H9 (cell line): ENCODE measurements around the gene DPY19L3. TPM values are rescaled to one million over a fixed set of nuclear protein-coding genes. Genes with fewer than 3 reads are reported as not detected.

Experiments
- DNase-seq: peaks from one replicate; pipeline ENCODE4 v3.0.0-alpha.2; 2017
- H2AFZ ChIP-seq: one replicate; pipeline ENCODE4 v1.6.1; 2013; ENCODE audit warnings: mild to moderate bottlenecking, low read length, control low read depth, moderate library complexity
- H2AK5ac ChIP-seq: 2 replicates; pipeline ENCODE4 v1.6.1; 2013; ENCODE audit warnings: low read length, control low read depth, mixed read lengths; ENCODE audit not compliant: insufficient read length
- H2BK120ac ChIP-seq: one replicate; pipeline ENCODE4 v1.6.1; 2013; ENCODE audit warnings: low read depth, mild to moderate bottlenecking, low read length, control low read depth, inconsistent platforms; ENCODE audit not compliant: poor library complexity, severe bottlenecking
- H2BK12ac ChIP-seq: 2 replicates; pipeline ENCODE4 v1.6.1; 2013; ENCODE audit warnings: low read length, control low read depth, mixed read lengths, low read depth; ENCODE audit not compliant: insufficient read length
- H2BK15ac ChIP-seq: 2 replicates; pipeline ENCODE4 v1.6.1; 2013; ENCODE audit warnings: low read depth, low read length, control low read depth
- H2BK20ac ChIP-seq: one replicate; pipeline ENCODE4 v1.6.1; 2013; ENCODE audit warnings: low read depth, mild to moderate bottlenecking, low read length, control low read depth, inconsistent platforms; ENCODE audit not compliant: poor library complexity, severe bottlenecking
- H2BK5ac ChIP-seq: 2 replicates; pipeline ENCODE4 v1.6.1; 2013; ENCODE audit warnings: low read length, control low read depth, mixed read lengths; ENCODE audit not compliant: insufficient read length
- H3K14ac ChIP-seq: 2 replicates; pipeline ENCODE4 v1.6.1; 2013; ENCODE audit warnings: low read length, control low read depth; ENCODE audit not compliant: insufficient read depth
- H3K18ac ChIP-seq: 2 replicates; pipeline ENCODE4 v1.6.1; 2013; ENCODE audit warnings: low read depth, mild to moderate bottlenecking, mixed read lengths, low read length, control low read depth; ENCODE audit not compliant: insufficient read length
- H3K23ac ChIP-seq: 2 replicates; pipeline ENCODE4 v1.6.1; 2013; ENCODE audit warnings: low read length, control low read depth, mixed read lengths, low read depth; ENCODE audit not compliant: insufficient read length
- H3K23me2 ChIP-seq: 2 replicates; pipeline ENCODE4 v1.6.1; 2013; ENCODE audit warnings: low read depth, mild to moderate bottlenecking, mixed read lengths, low read length, control low read depth; ENCODE audit not compliant: insufficient read length, poor library complexity, severe bottlenecking
- H3K27ac ChIP-seq: 2 replicates; pipeline ENCODE4 v1.5.1; 2013; ENCODE audit warnings: low read length, control low read depth, mixed read lengths, low read depth; ENCODE audit not compliant: insufficient read length
- H3K27me3 ChIP-seq: 2 replicates; pipeline ENCODE4 v1.6.1; 2013; ENCODE audit warnings: low read length, control low read depth, inconsistent platforms; ENCODE audit not compliant: insufficient read depth
- H3K4ac ChIP-seq: 2 replicates; pipeline ENCODE4 v1.6.1; 2013; ENCODE audit warnings: low read depth, mild to moderate bottlenecking, control low read depth, inconsistent platforms, low read length, moderate library complexity
- H3K4me1 ChIP-seq: 2 replicates; pipeline ENCODE4 v1.6.1; 2013; ENCODE audit warnings: low read length, control low read depth, inconsistent platforms; ENCODE audit not compliant: insufficient read depth
- H3K4me2 ChIP-seq: 2 replicates; pipeline ENCODE4 v1.6.1; 2013; ENCODE audit warnings: low read length, control low read depth, mixed read lengths; ENCODE audit not compliant: insufficient read length, insufficient read depth
- H3K56ac ChIP-seq: 2 replicates; pipeline ENCODE4 v1.6.1; 2013; ENCODE audit warnings: low read depth, mild to moderate bottlenecking, mixed read lengths, low read length, control low read depth; ENCODE audit not compliant: insufficient read length
- H3K79me1 ChIP-seq: 2 replicates; pipeline ENCODE4 v1.6.1; 2013; ENCODE audit warnings: low read depth, mild to moderate bottlenecking, moderate library complexity, low read length, control low read depth, inconsistent platforms; ENCODE audit not compliant: insufficient read depth, poor library complexity, severe bottlenecking
- H3K79me2 ChIP-seq: 2 replicates; pipeline ENCODE4 v1.6.1; 2013; ENCODE audit warnings: low read length, control low read depth, inconsistent platforms; ENCODE audit not compliant: insufficient read depth
- H3K9ac ChIP-seq: 2 replicates; pipeline ENCODE4 v1.6.1; 2013; ENCODE audit warnings: low read length, control low read depth, mixed read lengths; ENCODE audit not compliant: insufficient read length; ENCODE audit errors: extremely low read depth
- H3K9me3 ChIP-seq: one replicate; pipeline ENCODE4 v1.6.1; 2013; ENCODE audit warnings: low read depth, low read length, inconsistent platforms; ENCODE audit not compliant: control insufficient read depth
- H3T11ph ChIP-seq: one replicate; pipeline ENCODE4 v1.6.1; 2013; ENCODE audit warnings: mild to moderate bottlenecking, low read length, control low read depth, inconsistent platforms
- H4K20me1 ChIP-seq: one replicate; pipeline ENCODE4 v1.6.1; 2013; ENCODE audit not compliant: control insufficient read depth, insufficient read length, insufficient read depth
- H4K5ac ChIP-seq: 2 replicates; pipeline ENCODE4 v1.6.1; 2013; ENCODE audit warnings: low read depth, mild to moderate bottlenecking, mixed read lengths, low read length, control low read depth; ENCODE audit not compliant: insufficient read length
- H4K8ac ChIP-seq: replicated peaks from 2 replicates; pipeline ENCODE4 v1.6.1; 2013; ENCODE audit warnings: low read length, control low read depth, mixed read lengths, low read depth; ENCODE audit not compliant: insufficient read length
- H4K91ac ChIP-seq: 2 replicates; pipeline ENCODE4 v1.6.1; 2013; ENCODE audit warnings: low read depth, mild to moderate bottlenecking, moderate library complexity, mixed read lengths, low read length, control low read depth; ENCODE audit not compliant: insufficient read length
- H3K27ac Mint-ChIP-seq, 3 experiments: 2 replicates in 2 of 3; 3 replicates in 1 of 3; pipeline ENCODE4 v1.8.0; 2020 to 2021; ENCODE audit warnings: mixed read lengths in 3 of 3, mild to moderate bottlenecking in 1 of 3, moderate library complexity in 1 of 3
- H3K27me3 Mint-ChIP-seq: 2 replicates; pipeline ENCODE4 v1.8.0; 2021; ENCODE audit warnings: low read depth, mild to moderate bottlenecking, moderate library complexity, mixed read lengths
- H3K36me3 Mint-ChIP-seq, 3 experiments: 2 replicates in 2 of 3; 3 replicates in 1 of 3; pipeline ENCODE4 v1.8.0; 2020 to 2021; ENCODE audit warnings: low read depth in 3 of 3, mixed read lengths in 3 of 3; ENCODE audit not compliant: insufficient read depth in 1 of 3
- H3K4me1 Mint-ChIP-seq, 2 experiments: 2 replicates each; pipeline ENCODE4 v1.8.0; 2020; ENCODE audit warnings: mixed read lengths in 2 of 2
- H3K4me3 Mint-ChIP-seq, 2 experiments: 2 replicates in 1 of 2; 3 replicates in 1 of 2; pipeline ENCODE4 v1.8.0; 2020 to 2021; ENCODE audit warnings: mild to moderate bottlenecking in 2 of 2, mixed read lengths in 2 of 2, moderate library complexity in 1 of 2
- H3K9me3 Mint-ChIP-seq, 2 experiments: 2 replicates in 1 of 2; 3 replicates in 1 of 2; pipeline ENCODE4 v1.8.0; 2020; ENCODE audit warnings: mild to moderate bottlenecking in 2 of 2, mixed read lengths in 2 of 2, moderate library complexity in 1 of 2
- WGBS: extraction: QIAGEN DNeasy Blood & Tissue Kit; methylation state at CpG from one replicate; pipeline ENCODE4 v1.1.7; 2013; ENCODE audit warnings: missing lambda C conversion rate, low lambda C conversion rate, mixed read lengths; ENCODE audit not compliant: insufficient read length; ENCODE audit errors: extremely low coverage; 5-methylcytosine and 5-hydroxymethylcytosine counted together
- total RNA-seq: library from RNA; stranded (reverse); gene quantifications from 2 replicates; pipeline ENCODE4 v1.2.1, GENCODE V29; 2021
- TF ChIP-seq, protein P1 (sequence below): fragments of 200-600 bp; sonication (generic); conservative IDR thresholded peaks from 3 replicates; pipeline ENCODE4 v1.8.0; 2021; ENCODE audit warnings: antibody characterized with exemption, mild to moderate bottlenecking

The DPY19L3 gene
- total RNA-seq, 1 experiment from 2014 or later, result 54.5 TPM

DNA sequence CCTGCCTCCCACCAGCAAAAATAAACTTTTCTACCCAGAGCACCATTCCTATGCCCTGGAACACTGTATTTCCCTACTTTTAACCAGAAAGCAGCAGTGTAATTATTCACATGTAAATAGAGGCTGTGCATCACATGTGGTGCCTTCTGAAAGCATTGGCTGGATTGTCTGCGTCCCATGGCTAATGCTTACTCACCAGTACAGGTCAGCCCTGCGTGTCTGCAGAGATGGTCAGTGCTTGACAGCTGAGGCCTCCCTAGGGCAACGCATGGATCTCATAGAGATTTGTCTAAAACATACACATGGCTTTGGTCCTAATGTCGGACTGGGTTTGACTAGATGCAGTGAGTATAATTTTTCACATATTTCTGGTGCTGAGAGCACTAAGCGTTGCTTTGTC lies 64.2 kb downstream of the DPY19L3 start:
- H3T11ph ChIP-seq, result no peak overlapping the region
- no peaks in the 10 kb centered on the region for H3K79me1 ChIP-seq
- H3K4me1 ChIP-seq, result no peaks in the 10 kb centered on the region
- Mint-ChIP-seq H3K4me3 (no peak overlapping the region), H3K27ac (peak overlapping the region in 1 of 3 experiments; percentile 27; a peak in 1 of 7 replicates), H3K27me3 (no peaks in the 10 kb centered on the region), H3K4me1 (0 out of 4 replicates have a peak, but pooled peaks cover 0 to 3% of the 10 kb centered on the region in 2 experiments), H3K9me3 (no peaks in the 10 kb centered on the region), H3K36me3 (peaks cover 8 to 34% (median 9%) of the 10 kb centered on the region in 3 experiments; a peak in 6 of 7 replicates)
- H4K5ac ChIP-seq, result no peak overlapping the region
- no peak overlapping the region for H2AK5ac ChIP-seq
- no peak overlapping the region for H3K4ac ChIP-seq
- no peak overlapping the region for H3K9ac ChIP-seq
- H3K79me2 ChIP-seq, result no peaks in the 10 kb centered on the region
- no peak overlapping the region for H3K23ac ChIP-seq
- no peak overlapping the region for H3K27ac ChIP-seq
- no peak overlapping the region for H2BK12ac ChIP-seq
- WGBS, result no CpG with 5 or more reads among the region's 5 CpGs
- no peak overlapping the region for H2BK20ac ChIP-seq
- no peaks in the 10 kb centered on the region for H4K20me1 ChIP-seq
- no peak overlapping the region for H2BK5ac ChIP-seq
- no peaks in the 10 kb centered on the region for H3K23me2 ChIP-seq
- no peak overlapping the region for H3K14ac ChIP-seq
- H2AFZ ChIP-seq, result no peak overlapping the region
- H2BK15ac ChIP-seq, result no peak overlapping the region
- no peak overlapping the region for H4K8ac ChIP-seq
- H3K27me3 ChIP-seq, result no peaks in the 10 kb centered on the region
- no peak overlapping the region for H4K91ac ChIP-seq
- H3K56ac ChIP-seq, result no peak overlapping the region
- no peak overlapping the region for H3K4me2 ChIP-seq
- DNase-seq, result no peak
- H2BK120ac ChIP-seq, result no peak overlapping the region
- TF ChIP-seq, protein P1, sequence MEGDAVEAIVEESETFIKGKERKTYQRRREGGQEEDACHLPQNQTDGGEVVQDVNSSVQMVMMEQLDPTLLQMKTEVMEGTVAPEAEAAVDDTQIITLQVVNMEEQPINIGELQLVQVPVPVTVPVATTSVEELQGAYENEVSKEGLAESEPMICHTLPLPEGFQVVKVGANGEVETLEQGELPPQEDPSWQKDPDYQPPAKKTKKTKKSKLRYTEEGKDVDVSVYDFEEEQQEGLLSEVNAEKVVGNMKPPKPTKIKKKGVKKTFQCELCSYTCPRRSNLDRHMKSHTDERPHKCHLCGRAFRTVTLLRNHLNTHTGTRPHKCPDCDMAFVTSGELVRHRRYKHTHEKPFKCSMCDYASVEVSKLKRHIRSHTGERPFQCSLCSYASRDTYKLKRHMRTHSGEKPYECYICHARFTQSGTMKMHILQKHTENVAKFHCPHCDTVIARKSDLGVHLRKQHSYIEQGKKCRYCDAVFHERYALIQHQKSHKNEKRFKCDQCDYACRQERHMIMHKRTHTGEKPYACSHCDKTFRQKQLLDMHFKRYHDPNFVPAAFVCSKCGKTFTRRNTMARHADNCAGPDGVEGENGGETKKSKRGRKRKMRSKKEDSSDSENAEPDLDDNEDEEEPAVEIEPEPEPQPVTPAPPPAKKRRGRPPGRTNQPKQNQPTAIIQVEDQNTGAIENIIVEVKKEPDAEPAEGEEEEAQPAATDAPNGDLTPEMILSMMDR, result no peak
- no peak overlapping the region for H3K18ac ChIP-seq
- H3K9me3 ChIP-seq, result no peaks in the 10 kb centered on the region
